ENCODE results near the gene TSHZ1. TPM values are rescaled to one million over a fixed set of nuclear protein-coding genes. Genes with fewer than 3 reads are reported as not detected.

TSHZ1 gene
- total RNA-seq, 1 experiment from 2014 or later, result 5.7 TPM

DNA sequence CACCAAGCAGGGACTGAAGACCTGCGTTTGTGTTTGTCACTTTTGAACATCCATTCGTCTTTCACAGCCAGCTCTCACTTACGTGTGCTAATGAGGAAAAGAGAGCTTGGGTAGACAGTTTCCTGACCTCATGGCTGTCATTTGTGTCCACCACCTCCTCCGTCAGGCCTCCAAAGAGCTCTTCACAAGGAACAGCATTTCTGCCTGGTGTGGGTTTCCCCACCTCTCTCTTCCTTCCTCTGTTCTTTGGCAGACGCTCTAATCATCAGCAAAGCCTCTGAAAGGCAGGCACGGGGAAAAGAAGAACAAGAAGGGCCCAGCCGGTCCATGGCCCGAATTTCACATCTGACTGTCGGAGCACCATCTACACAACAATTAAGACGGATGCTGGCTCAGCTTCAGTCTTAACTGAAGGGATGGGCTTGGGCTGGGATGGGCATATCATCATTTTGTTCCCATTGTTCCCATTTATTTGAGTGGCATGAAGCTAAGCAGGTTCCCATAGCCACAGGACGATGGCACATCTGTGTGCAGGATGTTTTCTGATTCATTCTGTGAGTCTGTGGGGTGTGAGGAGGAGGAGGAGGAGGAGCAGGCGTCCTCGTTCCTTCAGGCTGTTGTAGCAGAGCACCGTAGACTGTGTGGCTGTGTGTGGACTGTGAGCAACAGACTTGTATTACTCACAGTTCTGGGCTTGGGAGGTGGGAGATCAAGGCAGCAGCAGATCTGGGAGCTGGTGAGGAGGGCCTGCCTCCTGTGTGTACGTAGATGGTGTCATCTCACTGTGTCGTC lies 66.4 kb downstream of the TSHZ1 start:
- Histone ChIP-seq H2AFZ (ENCODE audit: low read length) (no peak overlapping the region), H3K27me3 (ENCODE audit: low read length) (no peaks in the 10 kb centered on the region), H3K9me3 (ENCODE audit: low read length) (no peaks in the 10 kb centered on the region), H3K36me3 (ENCODE audit: insufficient read depth, low read length) (no peaks in the 10 kb centered on the region), H3K4me1 (ENCODE audit: low read length) (no peaks in the 10 kb centered on the region), H4K20me1 (ENCODE audit: insufficient read depth, low read depth, low read length) (peaks cover 45% of the 10 kb centered on the region), H3K4me2 (ENCODE audit: low read depth, low read length, poor library complexity, severe bottlenecking) (no peak overlapping the region), H3K9ac (ENCODE audit: low read length) (no peak overlapping the region), H3K9me2 (replicated peaks; ENCODE audit: insufficient read depth, low read length) (no peaks in the 10 kb centered on the region), H3K4me3 (ENCODE audit: low read length) (no peak overlapping the region), H3K27ac (ENCODE audit: low read length) (no peak overlapping the region), H3K79me2 (ENCODE audit: low read length) (no peaks in the 10 kb centered on the region)
- DNase-seq, result no peak

DNA sequence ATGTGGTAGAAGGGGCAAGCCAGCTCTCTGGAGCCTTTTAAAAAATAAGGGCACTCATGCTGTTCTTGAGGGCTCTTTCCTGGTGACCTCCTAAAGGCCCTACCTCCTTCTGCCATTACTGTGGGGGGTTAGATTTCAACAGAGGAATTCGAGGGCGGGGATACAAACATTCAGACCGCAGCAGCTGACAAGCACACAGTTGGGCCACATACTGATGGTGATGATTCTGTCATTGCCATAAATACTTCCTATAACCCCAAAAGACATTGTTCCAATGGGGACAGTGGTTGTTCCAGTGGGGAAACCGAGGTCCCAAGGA lies 67.0 kb downstream of the TSHZ1 start:
- H4K20me1 ChIP-seq (ENCODE audit: insufficient read depth, low read depth, low read length), result peaks cover 45% of the 10 kb centered on the region
- H3K36me3 ChIP-seq (ENCODE audit: insufficient read depth, low read length), result no peaks in the 10 kb centered on the region
- H3K4me3 ChIP-seq (ENCODE audit: low read length), result no peak overlapping the region
- H3K79me2 ChIP-seq (ENCODE audit: low read length), result no peaks in the 10 kb centered on the region
- no peak overlapping the region for H3K9ac ChIP-seq (ENCODE audit: low read length)
- H3K4me1 ChIP-seq (ENCODE audit: low read length), result no peaks in the 10 kb centered on the region
- DNase-seq, result no peak
- no peak overlapping the region for H3K4me2 ChIP-seq (ENCODE audit: low read depth, low read length, poor library complexity, severe bottlenecking)
- no peaks in the 10 kb centered on the region for H3K9me3 ChIP-seq (ENCODE audit: low read length)
- no peaks in the 10 kb centered on the region for H3K27me3 ChIP-seq (ENCODE audit: low read length)
- H3K27ac ChIP-seq (ENCODE audit: low read length), result no peak overlapping the region
- no peak overlapping the region for H2AFZ ChIP-seq (ENCODE audit: low read length)
- H3K9me2 ChIP-seq (replicated peaks; ENCODE audit: insufficient read depth, low read length), result no peaks in the 10 kb centered on the region

DNA sequence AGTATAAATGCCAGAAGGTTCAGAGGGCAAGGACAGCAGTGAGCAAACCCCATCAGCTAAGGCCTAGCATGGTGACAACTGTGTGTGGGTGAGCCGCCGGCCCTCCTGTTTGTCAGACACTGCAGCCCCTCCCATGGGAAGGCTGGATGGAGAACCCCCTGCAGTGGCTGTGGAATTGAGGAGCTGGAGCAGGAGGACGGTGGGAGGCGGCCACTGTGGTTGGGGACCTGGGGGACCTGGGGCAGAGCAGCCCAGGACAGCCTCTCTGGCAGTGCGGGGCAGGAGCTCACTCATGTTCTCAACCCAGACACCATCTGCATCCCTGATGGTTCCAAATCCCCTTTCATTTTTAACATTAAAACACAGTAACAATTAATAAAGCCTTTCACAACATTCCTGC lies 68.8 kb downstream of the TSHZ1 start:
- Histone ChIP-seq H2AFZ (ENCODE audit: low read length) (no peak overlapping the region), H3K36me3 (ENCODE audit: insufficient read depth, low read length) (no peaks in the 10 kb centered on the region), H3K4me3 (ENCODE audit: low read length) (no peak overlapping the region), H3K27me3 (ENCODE audit: low read length) (no peaks in the 10 kb centered on the region), H3K9me3 (ENCODE audit: low read length) (no peaks in the 10 kb centered on the region), H3K4me1 (ENCODE audit: low read length) (no peaks in the 10 kb centered on the region), H3K79me2 (ENCODE audit: low read length) (no peaks in the 10 kb centered on the region), H3K27ac (ENCODE audit: low read length) (no peak overlapping the region), H3K4me2 (ENCODE audit: low read depth, low read length, poor library complexity, severe bottlenecking) (no peak overlapping the region), H3K9me2 (replicated peaks; ENCODE audit: insufficient read depth, low read length) (no peaks in the 10 kb centered on the region), H4K20me1 (ENCODE audit: insufficient read depth, low read depth, low read length) (peaks cover 43% of the 10 kb centered on the region), H3K9ac (ENCODE audit: low read length) (no peak overlapping the region)
- no peak for DNase-seq

DNA sequence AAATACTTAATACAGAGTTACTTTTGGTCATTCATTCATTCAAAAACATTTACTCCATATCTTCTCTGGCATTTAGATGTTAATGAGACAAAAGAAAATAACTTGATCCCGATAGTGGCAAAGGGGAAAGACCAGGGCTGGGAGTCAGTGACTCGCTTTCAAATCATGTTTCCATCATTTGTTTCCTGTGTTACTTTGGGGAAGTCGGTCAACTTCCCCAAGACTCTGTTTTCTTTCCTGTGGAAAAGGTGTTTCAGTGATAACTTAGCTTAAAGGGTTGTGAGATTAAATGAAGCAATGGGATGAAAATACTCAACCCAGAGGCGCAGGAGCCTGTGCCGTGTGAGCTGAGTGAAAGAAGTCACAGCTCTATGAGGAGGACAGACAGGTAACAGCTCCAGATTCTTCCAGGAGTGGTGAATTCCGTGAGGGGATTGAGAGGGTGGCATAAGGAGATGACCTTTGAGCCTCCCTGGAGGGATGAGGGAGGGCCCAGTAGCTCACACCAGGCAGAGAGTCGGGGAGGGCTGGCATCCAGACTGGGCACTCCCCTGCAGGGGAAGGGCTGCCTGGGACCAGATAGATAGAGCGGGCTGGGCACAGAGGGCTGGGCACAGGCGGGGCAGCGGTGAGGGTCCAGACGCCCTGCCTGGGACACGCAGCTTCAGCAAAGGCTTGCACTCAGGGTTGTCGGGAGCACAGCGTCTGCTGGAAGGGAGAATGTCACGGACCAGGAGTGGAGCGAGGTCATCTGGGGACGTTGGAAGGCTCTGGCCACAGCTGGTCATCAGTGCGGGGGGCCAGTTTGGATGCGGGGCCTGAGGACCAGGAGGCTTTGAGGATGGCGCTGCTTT lies 70.1 kb downstream of the TSHZ1 start:
- Histone ChIP-seq H3K27ac (ENCODE audit: low read length) (no peak overlapping the region), H3K79me2 (ENCODE audit: low read length) (no peaks in the 10 kb centered on the region), H2AFZ (ENCODE audit: low read length) (no peak overlapping the region), H3K9me3 (ENCODE audit: low read length) (no peaks in the 10 kb centered on the region), H3K36me3 (ENCODE audit: insufficient read depth, low read length) (no peaks in the 10 kb centered on the region), H3K27me3 (ENCODE audit: low read length) (no peaks in the 10 kb centered on the region), H3K9ac (ENCODE audit: low read length) (no peak overlapping the region), H4K20me1 (ENCODE audit: insufficient read depth, low read depth, low read length) (peaks cover 34% of the 10 kb centered on the region), H3K9me2 (replicated peaks; ENCODE audit: insufficient read depth, low read length) (no peaks in the 10 kb centered on the region), H3K4me1 (ENCODE audit: low read length) (no peaks in the 10 kb centered on the region), H3K4me3 (ENCODE audit: low read length) (no peak overlapping the region), H3K4me2 (ENCODE audit: low read depth, low read length, poor library complexity, severe bottlenecking) (no peak overlapping the region)
- DNase-seq, result no peak

DNA sequence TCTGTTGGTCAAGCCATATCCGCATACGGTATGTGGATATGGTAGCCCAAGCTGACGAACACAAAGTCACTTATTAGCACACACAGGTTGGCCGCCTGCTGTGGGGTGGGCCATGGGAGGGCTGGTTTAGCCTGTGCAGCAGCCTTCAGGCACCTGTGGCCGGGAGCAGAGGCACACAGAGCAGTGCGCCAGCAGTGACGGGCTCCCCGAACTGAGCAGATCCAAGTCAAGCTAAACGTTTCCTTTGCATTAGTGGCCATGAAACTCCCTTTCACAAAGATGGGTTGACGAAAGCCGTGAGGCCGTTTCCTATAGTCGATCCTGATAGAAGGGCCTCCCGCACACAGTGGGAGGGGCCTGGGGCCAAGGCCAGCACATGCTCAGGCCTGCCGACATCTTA lies 72.1 kb downstream of the TSHZ1 start:
- Histone ChIP-seq H3K9me3 (ENCODE audit: low read length) (no peaks in the 10 kb centered on the region), H4K20me1 (ENCODE audit: insufficient read depth, low read depth, low read length) (peaks cover 18% of the 10 kb centered on the region), H3K36me3 (ENCODE audit: insufficient read depth, low read length) (no peaks in the 10 kb centered on the region), H3K27ac (ENCODE audit: low read length) (no peak overlapping the region), H3K27me3 (ENCODE audit: low read length) (no peaks in the 10 kb centered on the region), H3K9ac (ENCODE audit: low read length) (no peak overlapping the region), H3K9me2 (replicated peaks; ENCODE audit: insufficient read depth, low read length) (no peaks in the 10 kb centered on the region), H3K4me3 (ENCODE audit: low read length) (no peak overlapping the region), H3K4me1 (ENCODE audit: low read length) (no peaks in the 10 kb centered on the region), H3K79me2 (ENCODE audit: low read length) (no peaks in the 10 kb centered on the region), H2AFZ (ENCODE audit: low read length) (no peak overlapping the region), H3K4me2 (ENCODE audit: low read depth, low read length, poor library complexity, severe bottlenecking) (no peak overlapping the region)
- no peak for DNase-seq

DNA sequence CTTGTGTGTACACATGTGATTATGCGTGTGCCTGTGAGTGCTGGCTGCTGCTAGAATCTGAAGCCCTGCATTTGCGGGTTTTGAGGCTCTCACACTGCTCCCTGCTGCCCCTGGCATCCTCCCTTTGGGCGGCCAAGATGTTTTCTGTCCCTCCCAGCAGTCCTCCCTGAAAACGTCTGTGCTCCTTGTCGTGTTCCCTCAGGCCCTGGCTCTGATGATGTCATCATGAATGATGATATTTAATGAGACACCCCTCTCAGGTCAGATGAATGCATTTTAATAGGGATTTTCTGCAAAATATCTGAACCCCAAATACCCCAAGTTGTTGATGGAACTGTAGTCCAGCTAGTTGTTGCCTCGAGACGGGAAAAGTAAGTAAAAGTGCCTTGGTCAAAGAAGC lies 73.1 kb downstream of the TSHZ1 start:
- no peak overlapping the region for H3K4me3 ChIP-seq (ENCODE audit: low read length)
- no peak overlapping the region for H2AFZ ChIP-seq (ENCODE audit: low read length)
- peaks cover 11% of the 10 kb centered on the region for H4K20me1 ChIP-seq (ENCODE audit: insufficient read depth, low read depth, low read length)
- H3K9me3 ChIP-seq (ENCODE audit: low read length), result no peaks in the 10 kb centered on the region
- DNase-seq, result no peak
- H3K4me2 ChIP-seq (ENCODE audit: low read depth, low read length, poor library complexity, severe bottlenecking), result no peak overlapping the region
- no peaks in the 10 kb centered on the region for H3K9me2 ChIP-seq (replicated peaks; ENCODE audit: insufficient read depth, low read length)
- H3K36me3 ChIP-seq (ENCODE audit: insufficient read depth, low read length), result no peaks in the 10 kb centered on the region
- no peaks in the 10 kb centered on the region for H3K27me3 ChIP-seq (ENCODE audit: low read length)
- no peak overlapping the region for H3K9ac ChIP-seq (ENCODE audit: low read length)
- H3K27ac ChIP-seq (ENCODE audit: low read length), result no peak overlapping the region
- H3K79me2 ChIP-seq (ENCODE audit: low read length), result no peaks in the 10 kb centered on the region
- no peaks in the 10 kb centered on the region for H3K4me1 ChIP-seq (ENCODE audit: low read length)

DNA sequence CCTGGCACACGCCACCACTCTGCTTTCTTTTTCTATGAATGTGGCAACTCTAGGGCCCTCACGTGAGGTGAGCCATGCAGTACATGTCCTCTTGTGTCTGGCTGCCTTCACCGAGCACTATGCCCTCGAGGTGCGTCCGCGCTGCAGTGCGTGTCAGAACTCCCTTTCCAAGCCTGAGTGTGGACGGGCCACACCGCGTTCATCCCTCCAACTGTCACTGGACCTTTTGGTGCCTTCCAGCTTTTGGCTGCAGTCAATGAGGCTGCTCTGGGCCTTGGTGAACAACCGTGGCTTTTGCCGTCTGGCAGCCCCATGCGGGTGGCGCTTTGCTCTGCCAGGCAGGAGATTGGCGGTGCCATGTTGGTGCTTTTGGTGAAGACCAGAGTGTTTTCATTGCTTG lies 74.0 kb downstream of the TSHZ1 start:
- H3K9ac ChIP-seq (ENCODE audit: low read length), result no peak overlapping the region
- H3K9me3 ChIP-seq (ENCODE audit: low read length), result no peaks in the 10 kb centered on the region
- H3K36me3 ChIP-seq (ENCODE audit: insufficient read depth, low read length), result no peaks in the 10 kb centered on the region
- no peak overlapping the region for H3K27ac ChIP-seq (ENCODE audit: low read length)
- no peaks in the 10 kb centered on the region for H3K79me2 ChIP-seq (ENCODE audit: low read length)
- no peaks in the 10 kb centered on the region for H3K4me1 ChIP-seq (ENCODE audit: low read length)
- no peak for DNase-seq
- H3K9me2 ChIP-seq (replicated peaks; ENCODE audit: insufficient read depth, low read length), result no peaks in the 10 kb centered on the region
- H3K4me2 ChIP-seq (ENCODE audit: low read depth, low read length, poor library complexity, severe bottlenecking), result no peak overlapping the region
- no peak overlapping the region for H3K4me3 ChIP-seq (ENCODE audit: low read length)
- H4K20me1 ChIP-seq (ENCODE audit: insufficient read depth, low read depth, low read length), result peaks cover 11% of the 10 kb centered on the region
- H2AFZ ChIP-seq (ENCODE audit: low read length), result no peak overlapping the region
- no peaks in the 10 kb centered on the region for H3K27me3 ChIP-seq (ENCODE audit: low read length)

DNA sequence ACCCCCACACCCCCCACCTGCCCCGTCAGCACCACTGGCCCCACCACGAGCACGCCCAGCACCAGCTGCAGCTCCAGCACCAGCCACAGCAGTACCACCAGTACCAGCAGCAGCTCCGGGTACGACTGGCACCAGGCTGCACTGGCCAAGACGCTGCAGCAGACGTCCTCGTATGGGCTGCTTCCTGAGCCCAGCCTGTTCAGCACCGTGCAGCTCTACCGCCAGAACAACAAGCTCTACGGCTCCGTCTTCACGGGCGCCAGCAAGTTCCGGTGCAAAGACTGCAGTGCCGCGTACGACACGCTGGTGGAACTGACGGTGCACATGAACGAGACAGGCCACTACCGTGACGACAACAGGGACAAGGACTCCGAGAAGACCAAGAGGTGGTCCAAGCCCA lies 75.3 kb downstream of the TSHZ1 start:
- Histone ChIP-seq H3K36me3 (ENCODE audit: insufficient read depth, low read length) (no peaks in the 10 kb centered on the region), H3K27ac (ENCODE audit: low read length) (no peak overlapping the region), H3K9me2 (replicated peaks; ENCODE audit: insufficient read depth, low read length) (no peaks in the 10 kb centered on the region), H3K27me3 (ENCODE audit: low read length) (no peaks in the 10 kb centered on the region), H3K9ac (ENCODE audit: low read length) (no peak overlapping the region), H3K4me2 (ENCODE audit: low read depth, low read length, poor library complexity, severe bottlenecking) (no peak overlapping the region), H3K4me3 (ENCODE audit: low read length) (no peak overlapping the region), H3K4me1 (ENCODE audit: low read length) (no peaks in the 10 kb centered on the region), H2AFZ (ENCODE audit: low read length) (no peak overlapping the region), H3K9me3 (ENCODE audit: low read length) (no peaks in the 10 kb centered on the region), H4K20me1 (ENCODE audit: insufficient read depth, low read depth, low read length) (peaks cover 11% of the 10 kb centered on the region), H3K79me2 (ENCODE audit: low read length) (no peaks in the 10 kb centered on the region)
- no peak for DNase-seq

All from Karpas-422 (cell line).